T1000 (cell line): ENCODE measurements around the gene OR5H14.
"Not testable (repeated sequence)": the region's sequence is repeated elsewhere in the genome, so short reads cannot be mapped to it uniquely, and the experiment has no call there.

Source experiments
- DNase-seq: peaks from one replicate; lab custom pipeline; 2025; ENCODE audit warnings: mixed read lengths; lab: John Stamatoyannopoulos, UW

The OR5H14 gene

GRCh38 chr3:98147179-98147578 is at the start of gene OR5H14:
Gene OR5H14, plus strand, starts transcription at chr3:98147479. Its CDS starts 1,907 bp downstream, at chr3:98149386.
- no peak for DNase-seq

- DNase-seq = no peak
These were observed 47.4 kb upstream of the OR5H14 start for GRCh38 chr3:98099848-98100247.

- no peak for DNase-seq
These were observed 39.1 kb upstream of the OR5H14 start for GRCh38 chr3:98108162-98108561.

- DNase-seq = peak; percentile 1
These were observed 37.3 kb upstream of the OR5H14 start for GRCh38 chr3:98109807-98110549.

GRCh38 chr3:98110550-98110908 is 36.8 kb upstream of the OR5H14 start:
- no peak for DNase-seq

- no peak for DNase-seq
These were observed 33.0 kb upstream of the OR5H14 start for GRCh38 chr3:98114264-98114663.

- no peak for DNase-seq
These were observed 31.6 kb upstream of the OR5H14 start for GRCh38 chr3:98115717-98116116.

- DNase-seq = no peak
These were observed 16.9 kb upstream of the OR5H14 start, which contains the start of gene OR5H1 for GRCh38 chr3:98130421-98130820. Gene OR5H1, plus strand, starts transcription at chr3:98130721. Its CDS starts 1,977 bp downstream, at chr3:98132698.

- DNase-seq = no peak
These were observed 10.6 kb upstream of the OR5H14 start for GRCh38 chr3:98136631-98137030.

GRCh38 chr3:98137826-98138557 is 9.3 kb upstream of the OR5H14 start:
- not testable (repeated sequence) for DNase-seq

- no peak for DNase-seq
These were observed 6.7 kb upstream of the OR5H14 start for GRCh38 chr3:98140531-98140930.

- no peak for DNase-seq
These were observed 1.5 kb downstream of the OR5H14 start for GRCh38 chr3:98148751-98149150.

GRCh38 chr3:98149456-98149855 is 2.2 kb downstream of the OR5H14 start:
- DNase-seq = not testable (repeated sequence)

- no peak for DNase-seq
These were observed 4.0 kb downstream of the OR5H14 start for GRCh38 chr3:98151241-98151640.

- no peak for DNase-seq
These were observed 19.1 kb downstream of the OR5H14 start, which contains the start of gene OR5H15 for GRCh38 chr3:98166396-98166795. Gene OR5H15, plus strand, starts transcription at chr3:98166696. Its CDS starts 2,004 bp downstream, at chr3:98168700.

- DNase-seq = no peak
These were observed 23.8 kb downstream of the OR5H14 start for GRCh38 chr3:98171071-98171470.

- DNase-seq = no peak
These were observed 25.3 kb downstream of the OR5H14 start for GRCh38 chr3:98172621-98173020.

GRCh38 chr3:98180319-98180890 is 33.1 kb downstream of the OR5H14 start:
- no peak for DNase-seq

- no peak for DNase-seq
These were observed 34.9 kb downstream of the OR5H14 start for GRCh38 chr3:98182196-98182595.

GRCh38 chr3:98185180-98185579 is 37.9 kb downstream of the OR5H14 start:
- no peak for DNase-seq

GRCh38 chr3:98188545-98188944 is 41.3 kb downstream of the OR5H14 start:
- DNase-seq = no peak

GRCh38 chr3:98190911-98191310 is 43.6 kb downstream of the OR5H14 start:
- not testable (repeated sequence) for DNase-seq

GRCh38 chr3:98196293-98196692 is 49.0 kb downstream of the OR5H14 start:
- not testable (repeated sequence) for DNase-seq
